Osteocyte (in vitro differentiated cells): Measurements from ENCODE around the gene INO80E. TPM values are rescaled to one million over a fixed set of nuclear protein-coding genes. Genes with fewer than 3 reads are reported as not detected.

ENCODE experiments used
- DNase-seq: peaks from one replicate; pipeline ENCODE4 v3.0.0; 2021; ENCODE audit warnings: mixed read lengths; ENCODE audit not compliant: unreplicated experiment; ENCODE audit errors: extremely low spot score
- H3K27ac Mint-ChIP-seq: one replicate; pipeline ENCODE4 v1.8.0; 2021; ENCODE audit warnings: mild to moderate bottlenecking, mixed read lengths; ENCODE audit not compliant: unreplicated experiment
- H3K27me3 Mint-ChIP-seq: one replicate; pipeline ENCODE4 v1.8.0; 2021; ENCODE audit warnings: mixed read lengths; ENCODE audit not compliant: unreplicated experiment
- H3K36me3 Mint-ChIP-seq: one replicate; pipeline ENCODE4 v1.8.0; 2021; ENCODE audit warnings: mixed read lengths; ENCODE audit not compliant: unreplicated experiment
- H3K4me1 Mint-ChIP-seq: one replicate; pipeline ENCODE4 v1.8.0; 2021; ENCODE audit warnings: mixed read lengths; ENCODE audit not compliant: unreplicated experiment
- H3K4me3 Mint-ChIP-seq: one replicate; pipeline ENCODE4 v1.8.0; 2021; ENCODE audit warnings: mild to moderate bottlenecking, moderate library complexity, mixed read lengths; ENCODE audit not compliant: unreplicated experiment
- H3K9me3 Mint-ChIP-seq: one replicate; pipeline ENCODE4 v1.8.0; 2021; ENCODE audit warnings: mixed read lengths; ENCODE audit not compliant: unreplicated experiment
- CTCF ChIP-seq: fragments of 200-600 bp; sonication (generic); IDR thresholded peaks from 2 replicates; pipeline ENCODE4 v1.5.0; 2021; ENCODE audit warnings: antibody characterized with exemption, mild to moderate bottlenecking, moderate library complexity
- total RNA-seq: library from RNA; stranded (reverse); gene quantifications from 2 replicates; pipeline ENCODE4 v1.2.1, GENCODE V29; 2021

The INO80E gene
- total RNA-seq, 1 donor from 2014 or later = 77.0 TPM

GRCh38 chr16:29972992-29973383 lies 23.1 kb upstream of the INO80E start:
- Mint-ChIP-seq H3K36me3 (peaks cover 21% of the 10 kb centered on the region), H3K27me3 (no peaks in the 10 kb centered on the region), H3K4me3 (peak overlapping the region; percentile 3), H3K9me3 (no peaks in the 10 kb centered on the region), H3K27ac (peak overlapping the region; percentile 60), H3K4me1 (peaks cover 30% of the 10 kb centered on the region)
- DNase-seq = no peak
- no peak for TF ChIP-seq CTCF

- peak; percentile 100 for DNase-seq
- no peak for TF ChIP-seq CTCF
- Mint-ChIP-seq H3K27ac (peak within 1 kb of the TSS; percentile 94), H3K4me3 (peak within 1 kb of the TSS; percentile 98), H3K27me3 (no peaks in the 10 kb centered on the region), H3K4me1 (peaks cover 30% of the 10 kb centered on the region), H3K36me3 (peaks cover 15% of the 10 kb centered on the region), H3K9me3 (no peaks in the 10 kb centered on the region)
Measured at GRCh38 chr16:29973384-29974246, 22.4 kb upstream of the INO80E start, which contains the start of gene TAOK2. TSS of gene TAOK2 (plus strand) at chr16:29973868. CDS start at chr16:29977773, 3,905 bp downstream.

- peaks cover 30% of the 10 kb centered on the region for H3K4me1 Mint-ChIP-seq
- H3K36me3 Mint-ChIP-seq = peaks cover 19% of the 10 kb centered on the region
- H3K27me3 Mint-ChIP-seq = no peaks in the 10 kb centered on the region
- H3K27ac Mint-ChIP-seq = peak overlapping the region; percentile 94
- H3K4me3 Mint-ChIP-seq = peak overlapping the region; percentile 98
- DNase-seq = no peak
- no peak for TF ChIP-seq CTCF
- H3K9me3 Mint-ChIP-seq = no peaks in the 10 kb centered on the region
Measured at GRCh38 chr16:29974291-29975133, 21.5 kb upstream of the INO80E start.

GRCh38 chr16:29975134-29975538 lies 20.9 kb upstream of the INO80E start:
- peak overlapping the region; percentile 94 for H3K27ac Mint-ChIP-seq
- no peaks in the 10 kb centered on the region for H3K27me3 Mint-ChIP-seq
- H3K4me1 Mint-ChIP-seq = peaks cover 30% of the 10 kb centered on the region
- TF ChIP-seq CTCF = no peak
- peak overlapping the region; percentile 98 for H3K4me3 Mint-ChIP-seq
- no peak for DNase-seq
- H3K9me3 Mint-ChIP-seq = no peaks in the 10 kb centered on the region
- H3K36me3 Mint-ChIP-seq = peaks cover 21% of the 10 kb centered on the region
